Activated naive CD8-positive, alpha-beta T cell treated with anti-CD3 and anti-CD28 coated beads, Interleukin-2, amount 10 ng/mL, durations not matched to agents 7 days and 5 days (primary cell): ENCODE measurements around the gene ABLIM3. TPM values are rescaled to one million over a fixed set of nuclear protein-coding genes. Genes with fewer than 3 reads are reported as not detected.

ENCODE experiments used
- ATAC-seq: fragments of 150-1000 bp; cut with Tn5 transposase; one replicate; pipeline ENCODE4 v1.10.0; 2021; ENCODE audit warnings: low read depth, moderate library complexity
- POLR2A ChIA-PET: fragments of 350-600 bp; sonication (Branson Sonifier 250); formaldehyde crosslinking; loops from one replicate; lab custom pipeline; 2021; ENCODE audit warnings: antibody characterized with exemption; lab: Charles Lee
- DNase-seq: peaks from one replicate; pipeline ENCODE4 v3.0.0; 2021
- H3K27ac Mint-ChIP-seq: one replicate; pipeline ENCODE4 v1.8.0; 2022; ENCODE audit warnings: mild to moderate bottlenecking, mixed read lengths
- H3K27me3 Mint-ChIP-seq: one replicate; pipeline ENCODE4 v1.8.0; 2022; ENCODE audit warnings: mild to moderate bottlenecking, moderate library complexity, mixed read lengths
- H3K36me3 Mint-ChIP-seq: one replicate; pipeline ENCODE4 v1.8.0; 2021; ENCODE audit warnings: mild to moderate bottlenecking, mixed read lengths
- H3K4me1 Mint-ChIP-seq: one replicate; pipeline ENCODE4 v1.8.0; 2021; ENCODE audit warnings: mixed read lengths
- H3K4me3 Mint-ChIP-seq: one replicate; pipeline ENCODE4 v1.8.0; 2022; ENCODE audit warnings: mild to moderate bottlenecking, moderate library complexity, mixed read lengths
- H3K9me3 Mint-ChIP-seq: one replicate; pipeline ENCODE4 v1.8.0; 2021; ENCODE audit warnings: mixed read lengths
- total RNA-seq, 2 experiments: library from RNA; stranded (reverse); gene quantifications; one replicate each; pipeline ENCODE4 v1.2.3, GENCODE V29; 2021

The ABLIM3 gene
- total RNA-seq, 2 experiments from 2014 or later, result not detected

- Mint-ChIP-seq H3K27me3 (peaks cover 26% of the 10 kb centered on the region), H3K9me3 (no peaks in the 10 kb centered on the region), H3K4me1 (no peaks in the 10 kb centered on the region), H3K27ac (no peak overlapping the region), H3K4me3 (no peak overlapping the region), H3K36me3 (no peaks in the 10 kb centered on the region)
- ATAC-seq (no peak), DNase-seq (no peak)
- POLR2A ChIA-PET, result no interaction called here
These were observed 15.3 kb downstream of the ABLIM3 start for GRCh38 chr5:149156435-149157083.

- Mint-ChIP-seq H3K36me3 (no peaks in the 10 kb centered on the region), H3K4me3 (no peak overlapping the region), H3K27me3 (peaks cover 26% of the 10 kb centered on the region), H3K27ac (no peak overlapping the region), H3K4me1 (no peaks in the 10 kb centered on the region), H3K9me3 (no peaks in the 10 kb centered on the region)
- DNase-seq (no peak), ATAC-seq (no peak)
- POLR2A ChIA-PET, result no interaction called here
These were observed 16.0 kb downstream of the ABLIM3 start for GRCh38 chr5:149157330-149157729.

GRCh38 chr5:149160291-149160787, 19.0 kb downstream of the ABLIM3 start:
- no peak overlapping the region for H3K27ac Mint-ChIP-seq
- no peak for DNase-seq
- POLR2A ChIA-PET, result no interaction called here

GRCh38 chr5:149161026-149161687, 19.9 kb downstream of the ABLIM3 start:
- ATAC-seq (no peak), DNase-seq (no peak)
- POLR2A ChIA-PET, result no interaction called here
- Mint-ChIP-seq H3K9me3 (no peaks in the 10 kb centered on the region), H3K36me3 (no peaks in the 10 kb centered on the region), H3K4me3 (no peak overlapping the region), H3K4me1 (no peaks in the 10 kb centered on the region), H3K27ac (no peak overlapping the region), H3K27me3 (peaks cover 18% of the 10 kb centered on the region)

More at GRCh38 chr5:149160291-149160787, 19.0 kb downstream of the ABLIM3 start:
- ATAC-seq, result no peak
- no peak overlapping the region for H3K4me3 Mint-ChIP-seq
- no peaks in the 10 kb centered on the region for H3K36me3 Mint-ChIP-seq
- peaks cover 20% of the 10 kb centered on the region for H3K27me3 Mint-ChIP-seq
- H3K4me1 Mint-ChIP-seq, result no peaks in the 10 kb centered on the region
- no peaks in the 10 kb centered on the region for H3K9me3 Mint-ChIP-seq

- no peaks in the 10 kb centered on the region for H3K9me3 Mint-ChIP-seq
These were observed 20.6 kb downstream of the ABLIM3 start for GRCh38 chr5:149161850-149162249.

GRCh38 chr5:149162401-149163084, 21.2 kb downstream of the ABLIM3 start:
- DNase-seq (no peak), ATAC-seq (no peak)
- H3K4me1 Mint-ChIP-seq, result no peaks in the 10 kb centered on the region
- H3K36me3 Mint-ChIP-seq, result no peaks in the 10 kb centered on the region
- POLR2A ChIA-PET, result no interaction called here
- H3K27me3 Mint-ChIP-seq, result peaks cover 16% of the 10 kb centered on the region
- no peak overlapping the region for H3K27ac Mint-ChIP-seq
- H3K4me3 Mint-ChIP-seq, result no peak overlapping the region
- no peaks in the 10 kb centered on the region for H3K9me3 Mint-ChIP-seq

More at GRCh38 chr5:149161850-149162249, 20.6 kb downstream of the ABLIM3 start:
- ATAC-seq, result no peak
- H3K4me3 Mint-ChIP-seq, result no peak overlapping the region
- POLR2A ChIA-PET, result no interaction called here
- no peaks in the 10 kb centered on the region for H3K4me1 Mint-ChIP-seq
- no peak overlapping the region for H3K27ac Mint-ChIP-seq
- peaks cover 18% of the 10 kb centered on the region for H3K27me3 Mint-ChIP-seq
- no peaks in the 10 kb centered on the region for H3K36me3 Mint-ChIP-seq
- no peak for DNase-seq

GRCh38 chr5:149164731-149165130, 23.4 kb downstream of the ABLIM3 start:
- H3K36me3 Mint-ChIP-seq, result no peaks in the 10 kb centered on the region
- H3K4me3 Mint-ChIP-seq, result no peak overlapping the region
- H3K9me3 Mint-ChIP-seq, result no peaks in the 10 kb centered on the region
- ATAC-seq (no peak), DNase-seq (no peak)
- no peak overlapping the region for H3K27ac Mint-ChIP-seq
- H3K4me1 Mint-ChIP-seq, result no peaks in the 10 kb centered on the region
- peaks cover 5% of the 10 kb centered on the region for H3K27me3 Mint-ChIP-seq
- POLR2A ChIA-PET, result interaction anchor here (0.6 kb wide), 1 partner anchor 9 kb away, joined by 3 read pairs; no protein-coding TSS in a partner anchor

- H3K27ac Mint-ChIP-seq, result no peak overlapping the region
- no peak overlapping the region for H3K4me3 Mint-ChIP-seq
- no peak for DNase-seq
- H3K4me1 Mint-ChIP-seq, result no peaks in the 10 kb centered on the region
- no peaks in the 10 kb centered on the region for H3K9me3 Mint-ChIP-seq
- ATAC-seq, result no peak
- POLR2A ChIA-PET, result no interaction called here
- H3K36me3 Mint-ChIP-seq, result no peaks in the 10 kb centered on the region
- peaks cover 9% of the 10 kb centered on the region for H3K27me3 Mint-ChIP-seq
These were observed 24.8 kb downstream of the ABLIM3 start for GRCh38 chr5:149166128-149166527.

- H3K27me3 Mint-ChIP-seq, result peaks cover 9% of the 10 kb centered on the region
- no peaks in the 10 kb centered on the region for H3K4me1 Mint-ChIP-seq
- no peaks in the 10 kb centered on the region for H3K9me3 Mint-ChIP-seq
- no peak for DNase-seq
- H3K36me3 Mint-ChIP-seq, result no peaks in the 10 kb centered on the region
- POLR2A ChIA-PET, result no interaction called here
- no peak overlapping the region for H3K4me3 Mint-ChIP-seq
- no peak overlapping the region for H3K27ac Mint-ChIP-seq
- ATAC-seq, result no peak
These were observed 25.4 kb downstream of the ABLIM3 start for GRCh38 chr5:149166591-149167100.

GRCh38 chr5:149168276-149168906, 27.1 kb downstream of the ABLIM3 start:
- Mint-ChIP-seq H3K9me3 (no peaks in the 10 kb centered on the region), H3K4me1 (no peaks in the 10 kb centered on the region), H3K27me3 (peaks cover 9% of the 10 kb centered on the region), H3K4me3 (no peak overlapping the region), H3K27ac (no peak overlapping the region), H3K36me3 (no peaks in the 10 kb centered on the region)
- ATAC-seq (no peak), DNase-seq (no peak)
- POLR2A ChIA-PET, result no interaction called here

- no peak overlapping the region for H3K27ac Mint-ChIP-seq
- POLR2A ChIA-PET, result no interaction called here
- H3K4me1 Mint-ChIP-seq, result no peaks in the 10 kb centered on the region
- no peaks in the 10 kb centered on the region for H3K36me3 Mint-ChIP-seq
- ATAC-seq (no peak), DNase-seq (no peak)
- peaks cover 9% of the 10 kb centered on the region for H3K27me3 Mint-ChIP-seq
- no peak overlapping the region for H3K4me3 Mint-ChIP-seq
- H3K9me3 Mint-ChIP-seq, result no peaks in the 10 kb centered on the region
These were observed 29.0 kb downstream of the ABLIM3 start for GRCh38 chr5:149170299-149170698.

GRCh38 chr5:149172261-149172660, 31.0 kb downstream of the ABLIM3 start:
- ATAC-seq (no peak), DNase-seq (no peak)
- POLR2A ChIA-PET, result no interaction called here
- Mint-ChIP-seq H3K4me1 (no peaks in the 10 kb centered on the region), H3K9me3 (no peaks in the 10 kb centered on the region), H3K4me3 (no peak overlapping the region), H3K27ac (no peak overlapping the region), H3K36me3 (no peaks in the 10 kb centered on the region), H3K27me3 (peaks cover 5% of the 10 kb centered on the region)
